Subcutaneous abdominal adipose tissue (tissue), 5 donors: ENCODE results near the gene B9D1.

Experiments
- H3K27ac ChIP-seq: one replicate; pipeline ENCODE4 v1.7.0; 2013; ENCODE audit warnings: low read depth, mild to moderate bottlenecking, inconsistent platforms, low read length, moderate library complexity
- H3K27me3 ChIP-seq, 5 donors: one replicate each; pipeline ENCODE4 v1.7.0; 2013; ENCODE audit warnings: low read length in 5 of 5, inconsistent platforms in 1 of 5; ENCODE audit not compliant: control insufficient read depth in 5 of 5, insufficient read depth in 4 of 5
- H3K36me3 ChIP-seq, 5 donors: one replicate each; pipeline ENCODE4 v1.7.0; 2013; ENCODE audit warnings: low read length in 5 of 5; ENCODE audit not compliant: control insufficient read depth in 5 of 5, insufficient read depth in 5 of 5
- H3K4me1 ChIP-seq, 5 donors: one replicate each; pipeline ENCODE4 v1.7.0; 2013; ENCODE audit warnings: low read length in 5 of 5, mild to moderate bottlenecking in 3 of 5, moderate library complexity in 1 of 5; ENCODE audit not compliant: control insufficient read depth in 5 of 5, insufficient read depth in 5 of 5
- H3K4me3 ChIP-seq, 5 donors: one replicate each; pipeline ENCODE4 v1.7.0; 2013; ENCODE audit warnings: low read length in 5 of 5, low read depth in 1 of 5
- H3K9ac ChIP-seq, 5 donors: one replicate each; pipeline ENCODE4 v1.7.0; 2013; ENCODE audit warnings: low read length in 5 of 5, mild to moderate bottlenecking in 4 of 5, moderate library complexity in 3 of 5
- H3K9me3 ChIP-seq, 5 donors: one replicate each; pipeline ENCODE4 v1.7.0; 2013; ENCODE audit warnings: low read length in 5 of 5; ENCODE audit not compliant: control insufficient read depth in 5 of 5
- donor health status: healthy.
- donor health status: healthy.
- donor health status: healthy.
- donor health status: healthy.
- donor health status: healthy.

Gene B9D1

DNA sequence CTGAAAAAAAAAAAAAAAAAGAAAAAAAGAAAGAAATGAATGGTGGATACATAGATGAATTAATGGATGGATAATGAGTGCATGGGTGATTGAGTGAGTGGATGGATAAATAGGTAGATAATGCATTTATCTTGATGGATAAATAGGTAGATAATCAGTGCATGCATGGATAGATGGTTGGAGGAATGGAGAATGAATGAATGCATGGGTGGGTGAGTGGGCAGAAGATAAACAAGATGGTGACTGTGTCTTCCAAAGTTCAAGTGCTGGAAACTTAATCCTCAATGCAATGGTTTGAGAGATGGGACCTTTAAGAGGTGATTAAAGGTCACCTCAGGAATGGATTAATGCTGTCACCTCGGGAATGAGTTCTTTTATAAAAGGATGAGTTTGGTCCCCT lies 41.7 kb upstream of the B9D1 start:
- Histone ChIP-seq H3K9ac (no peak overlapping the region), H3K4me3 (no peak overlapping the region), H3K27ac (no peak overlapping the region), H3K9me3 (no peaks in the 10 kb centered on the region), H3K4me1 (peaks cover 0 to 12% (median 9%) of the 10 kb centered on the region in 5 donors), H3K36me3 (no peaks in the 10 kb centered on the region), H3K27me3 (no peaks in the 10 kb centered on the region)

DNA sequence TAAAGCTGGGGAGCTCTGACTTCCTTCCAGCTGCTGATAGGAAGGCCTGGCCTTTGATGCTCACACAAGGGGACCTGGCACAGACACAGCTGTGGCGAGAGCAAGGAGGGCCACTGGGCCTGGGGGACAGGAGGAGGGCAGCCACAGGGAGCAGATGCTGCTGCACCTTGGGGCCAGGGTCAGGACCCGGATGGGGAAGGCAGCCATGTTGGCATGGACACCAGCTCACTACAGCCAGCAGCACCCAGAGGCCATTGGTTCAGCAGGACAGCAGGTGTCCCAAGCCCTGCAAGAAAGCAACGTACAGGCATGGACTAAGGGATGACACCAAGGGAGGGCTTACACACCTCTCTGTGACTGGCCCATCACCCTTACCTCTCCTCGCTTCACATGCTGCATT lies 40.5 kb upstream of the B9D1 start:
- H3K36me3 ChIP-seq: no peaks in the 10 kb centered on the region
- no peak overlapping the region for H3K4me3 ChIP-seq
- no peak overlapping the region for H3K9ac ChIP-seq
- H3K27me3 ChIP-seq: no peaks in the 10 kb centered on the region
- no peak overlapping the region for H3K27ac ChIP-seq
- H3K4me1 ChIP-seq: peaks cover 0 to 23% (median 21%) of the 10 kb centered on the region in 5 donors
- no peaks in the 10 kb centered on the region for H3K9me3 ChIP-seq

DNA sequence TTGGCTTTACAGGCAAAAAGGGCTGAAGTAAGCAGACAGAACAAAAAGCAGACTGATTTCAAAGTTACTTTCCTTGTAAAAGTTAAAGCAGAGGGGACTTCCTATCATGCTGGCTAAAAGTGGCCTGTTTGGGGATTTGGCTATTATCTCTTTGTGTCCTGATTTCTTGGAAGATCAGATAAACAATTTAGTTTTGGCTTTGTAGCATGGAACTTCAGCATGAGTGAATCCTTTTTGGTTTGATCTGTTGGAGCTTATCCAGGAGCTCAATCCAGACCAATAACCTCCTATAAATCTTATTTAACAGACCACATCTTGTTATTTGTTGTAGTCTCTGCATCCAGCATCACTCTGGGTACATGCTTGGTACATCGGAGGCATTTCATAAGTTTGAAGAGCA lies 39.6 kb upstream of the B9D1 start:
- no peaks in the 10 kb centered on the region for H3K36me3 ChIP-seq
- no peak overlapping the region for H3K9ac ChIP-seq
- no peaks in the 10 kb centered on the region for H3K9me3 ChIP-seq
- H3K4me3 ChIP-seq: no peak overlapping the region
- H3K27ac ChIP-seq: no peak overlapping the region
- peaks cover 0 to 29% (median 27%) of the 10 kb centered on the region in 5 donors for H3K4me1 ChIP-seq
- H3K27me3 ChIP-seq: no peaks in the 10 kb centered on the region

DNA sequence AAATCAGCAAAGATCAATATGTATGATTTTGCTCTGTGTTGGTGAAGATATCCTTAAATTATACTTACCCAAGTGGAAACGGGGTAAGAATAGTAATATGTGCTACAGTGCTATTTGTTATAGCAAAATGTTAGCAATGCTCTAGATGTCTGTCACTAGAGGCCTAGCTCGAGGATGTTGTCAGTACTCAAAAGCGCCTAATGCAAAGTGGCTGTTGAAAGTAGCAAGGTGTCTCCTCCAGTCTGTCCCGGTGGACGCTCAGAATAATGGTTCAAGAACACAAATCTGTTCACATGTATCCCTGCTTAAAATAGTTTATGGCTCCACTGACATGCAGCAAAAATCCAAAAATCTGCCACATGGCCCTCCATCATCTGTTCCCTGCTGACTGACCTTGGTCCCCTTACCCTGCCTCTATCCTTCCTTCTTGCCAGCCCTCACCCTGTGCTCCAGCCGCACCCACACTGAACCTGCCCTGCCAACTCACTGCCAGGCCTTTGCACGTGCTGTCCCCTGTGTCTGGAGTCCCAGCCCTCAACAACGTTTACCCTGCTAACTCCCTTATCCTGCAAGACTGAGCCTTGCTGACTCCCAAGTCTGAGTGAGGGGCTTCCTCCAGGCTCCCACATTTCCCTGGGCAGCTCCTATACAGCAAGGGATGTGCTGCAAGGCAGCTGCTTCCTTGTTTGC lies 38.9 kb upstream of the B9D1 start:
- Histone ChIP-seq H3K4me3 (no peak overlapping the region), H3K27ac (no peak overlapping the region), H3K9ac (no peak overlapping the region), H3K36me3 (no peaks in the 10 kb centered on the region), H3K27me3 (no peaks in the 10 kb centered on the region), H3K4me1 (peaks cover 0 to 29% (median 27%) of the 10 kb centered on the region in 5 donors), H3K9me3 (no peaks in the 10 kb centered on the region)

DNA sequence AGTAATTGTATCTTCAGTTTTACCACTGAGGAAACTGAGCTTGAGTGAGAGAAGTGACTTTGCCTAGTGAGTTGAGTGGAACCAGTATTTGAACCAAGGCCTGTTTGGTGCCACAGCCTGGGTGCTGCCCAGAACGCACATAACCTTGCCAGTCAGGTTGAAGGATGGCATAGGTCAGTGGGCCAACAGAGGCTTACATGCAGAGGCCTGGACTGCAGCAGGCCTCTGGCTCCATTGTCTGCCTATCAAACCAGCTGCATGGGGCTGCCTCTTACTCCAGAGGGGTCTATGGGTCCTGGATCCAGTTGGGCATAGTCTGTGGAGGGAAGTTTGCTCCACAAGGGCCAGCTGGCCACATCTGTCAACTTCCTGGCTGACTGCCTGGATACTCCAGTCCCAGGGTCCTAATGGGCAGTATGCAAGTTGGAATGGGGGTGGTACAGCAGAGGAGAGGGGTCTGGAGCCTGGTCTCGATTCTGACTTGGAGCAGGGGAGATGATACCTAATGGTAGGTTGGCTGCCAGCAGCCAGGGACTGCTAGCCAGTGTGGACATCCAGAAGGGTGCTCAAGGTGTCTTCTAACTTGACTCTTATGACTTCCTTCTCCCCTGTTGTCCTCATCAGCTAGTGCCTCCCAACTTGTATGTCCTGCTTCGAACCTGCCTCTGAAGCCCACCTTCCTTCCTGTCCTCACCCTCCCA lies 37.4 kb upstream of the B9D1 start:
- H3K27me3 ChIP-seq: no peaks in the 10 kb centered on the region
- no peak overlapping the region for H3K9ac ChIP-seq
- H3K27ac ChIP-seq: no peak overlapping the region
- no peaks in the 10 kb centered on the region for H3K9me3 ChIP-seq
- H3K36me3 ChIP-seq: no peaks in the 10 kb centered on the region
- H3K4me3 ChIP-seq: no peak overlapping the region
- H3K4me1 ChIP-seq: peaks cover 0 to 29% (median 27%) of the 10 kb centered on the region in 5 donors

DNA sequence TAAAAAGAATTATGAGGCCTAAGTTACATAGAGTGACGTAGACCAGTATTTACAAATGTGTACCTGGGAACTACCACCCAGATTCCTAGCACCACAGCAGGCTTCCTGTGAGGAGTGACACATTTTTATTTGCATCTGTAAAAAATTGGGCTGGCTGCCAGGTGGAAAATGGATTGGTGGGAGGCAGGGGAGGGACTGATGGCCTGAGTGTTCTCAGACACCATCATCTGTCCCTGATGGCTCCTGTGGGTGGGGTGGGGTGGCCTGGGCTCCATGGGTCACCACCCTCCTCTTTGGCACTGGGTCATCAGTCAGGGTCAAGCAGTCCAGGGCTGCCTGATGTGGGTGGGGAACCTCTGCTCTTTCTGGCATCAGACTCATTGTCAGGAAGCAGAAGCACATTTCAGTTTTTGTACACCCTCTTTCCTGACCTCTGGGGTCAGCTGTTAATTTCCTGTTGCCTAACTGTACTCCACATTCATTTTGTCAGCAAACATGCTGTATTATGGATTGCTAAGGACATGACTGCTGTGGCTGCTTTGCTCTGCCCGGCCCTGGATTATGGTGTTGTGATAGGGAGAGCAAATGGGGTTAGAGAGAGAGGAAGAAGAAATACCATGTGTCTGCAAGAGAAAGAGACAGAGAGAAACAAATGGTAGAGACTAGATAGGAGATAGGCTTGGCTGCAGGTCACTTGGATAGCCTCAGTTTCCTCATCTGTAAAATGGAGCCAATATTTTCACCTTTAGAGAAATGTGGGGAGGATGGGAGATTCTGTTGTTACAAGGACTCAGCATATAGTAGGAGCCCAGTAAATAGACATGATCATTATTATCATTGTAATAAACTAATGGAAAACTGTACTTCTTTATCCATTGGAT lies 36.0 kb upstream of the B9D1 start:
- Histone ChIP-seq H3K4me1 (peaks cover 0 to 29% (median 27%) of the 10 kb centered on the region in 5 donors), H3K36me3 (no peaks in the 10 kb centered on the region), H3K9me3 (no peaks in the 10 kb centered on the region), H3K27ac (peak overlapping the region; percentile 37), H3K27me3 (no peaks in the 10 kb centered on the region), H3K9ac (no peak overlapping the region), H3K4me3 (no peak overlapping the region)

DNA sequence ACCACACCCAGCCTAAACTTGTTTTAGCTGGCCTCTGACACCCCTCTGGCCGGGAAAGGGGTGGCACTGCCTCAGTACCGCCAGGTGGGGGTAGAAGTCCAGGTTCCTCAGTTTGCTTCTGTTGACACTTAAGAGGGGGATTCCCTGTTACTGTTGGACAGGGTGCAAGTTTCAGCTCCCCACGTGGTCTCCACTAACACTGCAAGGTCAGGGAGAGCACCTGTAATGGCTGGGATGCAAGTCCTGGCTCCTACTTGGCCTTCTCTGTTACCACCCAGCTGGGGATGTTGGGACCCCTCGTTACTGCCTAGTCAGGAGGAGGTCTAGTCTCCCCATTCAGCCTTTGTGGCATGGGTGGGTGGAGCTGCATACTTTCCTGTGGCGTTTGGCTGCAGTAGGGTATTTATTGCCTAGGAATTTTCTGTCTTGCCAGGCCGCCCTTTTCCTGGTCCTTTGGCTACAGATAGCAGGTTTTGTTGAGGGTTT lies 35.1 kb upstream of the B9D1 start:
- Histone ChIP-seq H3K4me1 (peaks cover 0 to 29% (median 27%) of the 10 kb centered on the region in 5 donors), H3K9ac (peak overlapping the region in 1 of 5 donors; percentile 17), H3K27ac (peak overlapping the region; percentile 37), H3K27me3 (no peaks in the 10 kb centered on the region), H3K36me3 (no peaks in the 10 kb centered on the region), H3K9me3 (no peaks in the 10 kb centered on the region), H3K4me3 (no peak overlapping the region)

DNA sequence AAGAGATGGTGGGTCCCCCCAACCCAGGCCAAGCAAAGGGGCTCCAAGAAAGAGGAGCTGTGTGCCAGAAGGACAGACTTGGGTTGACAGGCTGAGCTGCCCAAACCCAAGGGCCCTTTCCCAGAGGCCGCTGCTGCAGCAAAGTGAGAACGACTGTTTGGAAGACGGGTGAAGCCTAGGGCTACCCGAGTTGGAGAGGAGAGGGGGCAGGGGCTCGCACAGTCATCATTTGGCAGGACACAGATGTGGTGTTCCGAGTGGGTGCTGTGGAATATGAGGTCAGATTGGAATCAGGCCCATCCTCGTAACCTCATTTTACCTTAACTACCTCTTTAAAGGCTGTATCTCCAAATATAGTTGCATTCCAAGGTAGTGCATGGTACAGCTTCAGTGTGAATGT lies 29.8 kb upstream of the B9D1 start:
- H3K4me1 ChIP-seq: peaks cover 4 to 15% (median 13%) of the 10 kb centered on the region in 5 donors
- no peaks in the 10 kb centered on the region for H3K9me3 ChIP-seq

DNA sequence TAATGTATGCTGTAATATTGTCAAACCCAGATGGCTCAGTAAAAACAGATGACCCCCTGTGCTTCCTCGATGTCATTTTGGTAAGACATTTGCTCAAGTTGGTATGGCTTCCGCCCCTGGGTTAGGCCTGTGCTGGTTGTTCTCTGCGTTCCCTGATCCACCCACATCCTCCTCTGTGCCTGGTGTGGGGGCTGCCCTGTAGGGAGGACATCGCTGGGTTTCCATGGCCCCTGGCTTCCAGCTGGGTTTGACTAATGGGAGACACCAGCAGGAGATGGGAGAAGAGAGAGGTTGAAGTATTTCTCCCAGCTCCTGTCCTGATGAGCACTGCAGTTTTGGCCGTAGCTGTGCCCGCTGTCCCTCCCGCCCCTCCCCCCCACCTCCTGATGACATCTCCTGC lies 28.9 kb upstream of the B9D1 start:
- H3K4me1 ChIP-seq: peaks cover 4 to 23% (median 20%) of the 10 kb centered on the region in 5 donors
- no peak overlapping the region for H3K27ac ChIP-seq
- no peaks in the 10 kb centered on the region for H3K36me3 ChIP-seq
- no peak overlapping the region for H3K4me3 ChIP-seq
- no peaks in the 10 kb centered on the region for H3K27me3 ChIP-seq
- H3K9me3 ChIP-seq: no peaks in the 10 kb centered on the region
- no peak overlapping the region for H3K9ac ChIP-seq

More for the DNA sequence above, 29.8 kb upstream of the B9D1 start:
- Histone ChIP-seq H3K9ac (no peak overlapping the region), H3K27ac (no peak overlapping the region), H3K36me3 (no peaks in the 10 kb centered on the region), H3K27me3 (no peaks in the 10 kb centered on the region), H3K4me3 (no peak overlapping the region)
